Liver (tissue), 9 donors: ENCODE measurements around the gene GSAP. TPM values are rescaled to one million over a fixed set of nuclear protein-coding genes. Genes with fewer than 3 reads are reported as not detected.

ENCODE experiments used
- DNase-seq: peaks from one replicate; pipeline ENCODE4 v3.0.0-alpha.2; 2017; ENCODE audit warnings: low spot score
- H3K27ac ChIP-seq, 2 donors: one replicate each; pipeline ENCODE4 v1.7.0; 2013; ENCODE audit warnings: inconsistent platforms in 2 of 2, low read length in 2 of 2, control low read depth in 1 of 2, low read depth in 1 of 2, mild to moderate bottlenecking in 1 of 2
- H3K27me3 ChIP-seq, 4 donors: one replicate each; pipeline versions ENCODE4 v1.6.1 to v1.7.0; 2013; ENCODE audit warnings: low read length in 3 of 4, inconsistent platforms in 1 of 4, mild to moderate bottlenecking in 1 of 4, moderate library complexity in 1 of 4; ENCODE audit not compliant: control insufficient read depth in 4 of 4, insufficient read depth in 4 of 4
- H3K36me3 ChIP-seq, 4 donors: one replicate each; pipeline versions ENCODE4 v1.6.1 to v1.7.0; 2013; ENCODE audit warnings: low read length in 3 of 4, mild to moderate bottlenecking in 3 of 4, low read depth in 1 of 4, moderate library complexity in 1 of 4; ENCODE audit not compliant: control insufficient read depth in 4 of 4, insufficient read depth in 3 of 4
- H3K4me1 ChIP-seq, 4 donors: one replicate each; pipeline versions ENCODE4 v1.6.1 to v1.7.0; 2013; ENCODE audit warnings: low read length in 3 of 4, mild to moderate bottlenecking in 3 of 4, moderate library complexity in 1 of 4; ENCODE audit not compliant: control insufficient read depth in 4 of 4, insufficient read depth in 4 of 4
- H3K4me3 ChIP-seq, 3 donors: one replicate each; pipeline versions ENCODE4 v1.6.1 to v1.7.0; 2013; ENCODE audit warnings: low read length in 3 of 3, control low read depth in 1 of 3, low read depth in 1 of 3, mild to moderate bottlenecking in 1 of 3
- H3K9ac ChIP-seq, 2 donors: one replicate each; pipeline ENCODE4 v1.7.0; 2013; ENCODE audit warnings: low read length in 2 of 2, mild to moderate bottlenecking in 2 of 2, moderate library complexity in 2 of 2, control low read depth in 1 of 2, low read depth in 1 of 2
- H3K9me3 ChIP-seq, 4 donors: one replicate each; pipeline versions ENCODE4 v1.6.1 to v1.7.0; 2013; ENCODE audit warnings: low read length in 3 of 4; ENCODE audit not compliant: control insufficient read depth in 4 of 4
- CTCF ChIP-seq: fragments of 150-350 bp; IDR thresholded peaks from 2 replicates; pipeline ENCODE4 v1.5.1; 2017; ENCODE audit warnings: improper control_type of control experiment, low read depth, low read length; ENCODE audit not compliant: missing input control
- EGR1 ChIP-seq, 2 donors: IDR thresholded peaks; 2 replicates each; pipeline ENCODE4 v1.6.1; 2016 to 2018; ENCODE audit warnings: antibody characterized with exemption in 2 of 2, low read depth in 2 of 2
- FOXA1 ChIP-seq: IDR thresholded peaks from 2 replicates; pipeline ENCODE4 v1.6.1; 2016; ENCODE audit warnings: antibody characterized with exemption
- FOXA2 ChIP-seq: IDR thresholded peaks from 2 replicates; pipeline ENCODE4 v1.6.1; 2016; ENCODE audit warnings: antibody characterized with exemption
- GABPA ChIP-seq, 2 donors: IDR thresholded peaks in 1 of 2; conservative IDR thresholded peaks in 1 of 2; 2 replicates each; pipeline ENCODE4 v1.6.1; 2016; ENCODE audit warnings: antibody characterized with exemption in 2 of 2, mild to moderate bottlenecking in 1 of 2, moderate library complexity in 1 of 2
- HNF4A ChIP-seq, 2 donors: conservative IDR thresholded peaks; 2 replicates each; pipeline ENCODE4 v1.6.1; 2016; ENCODE audit warnings: antibody characterized with exemption in 2 of 2, mild to moderate bottlenecking in 2 of 2
- HNF4G ChIP-seq: IDR thresholded peaks from 2 replicates; pipeline ENCODE4 v1.6.1; 2016; ENCODE audit warnings: antibody characterized with exemption
- JUND ChIP-seq, 2 donors: IDR thresholded peaks; 2 replicates each; pipeline ENCODE4 v1.6.1; 2016; ENCODE audit warnings: antibody characterized with exemption in 2 of 2
- MAX ChIP-seq: IDR thresholded peaks from 2 replicates; pipeline ENCODE4 v1.6.1; 2016; ENCODE audit warnings: antibody characterized with exemption
- NR2F2 ChIP-seq: IDR thresholded peaks from 2 replicates; pipeline ENCODE4 v1.6.1; 2016; ENCODE audit warnings: antibody characterized with exemption
- RAD21 ChIP-seq, 2 donors: IDR thresholded peaks; 2 replicates each; pipeline ENCODE4 v1.6.1; 2016; ENCODE audit warnings: antibody characterized with exemption in 2 of 2, mild to moderate bottlenecking in 2 of 2
- REST ChIP-seq: IDR thresholded peaks from 2 replicates; pipeline ENCODE4 v1.6.1; 2016; ENCODE audit warnings: antibody characterized with exemption, mild to moderate bottlenecking
- RXRA ChIP-seq, 2 donors: IDR thresholded peaks; 2 replicates each; pipeline ENCODE4 v1.6.1; 2017 to 2018; ENCODE audit warnings: antibody characterized with exemption in 2 of 2, mild to moderate bottlenecking in 1 of 2
- SP1 ChIP-seq: IDR thresholded peaks from 2 replicates; pipeline ENCODE4 v1.6.1; 2018; ENCODE audit warnings: antibody characterized with exemption, mild to moderate bottlenecking
- TAF1 ChIP-seq: conservative IDR thresholded peaks from 2 replicates; pipeline ENCODE4 v1.6.1; 2016; ENCODE audit warnings: antibody characterized with exemption, mild to moderate bottlenecking
- YY1 ChIP-seq: IDR thresholded peaks from 2 replicates; pipeline ENCODE4 v1.6.1; 2016; ENCODE audit warnings: antibody characterized with exemption, mild to moderate bottlenecking
- ZBTB33 ChIP-seq: IDR thresholded peaks from 2 replicates; pipeline ENCODE4 v1.6.1; 2016; ENCODE audit warnings: antibody characterized with exemption
- WGBS: extraction: QIAGEN DNeasy Blood & Tissue Kit; methylation state at CpG from one replicate; pipeline ENCODE4 v1.1.7; 2013; 5-methylcytosine and 5-hydroxymethylcytosine counted together
- polyA plus RNA-seq, 2 donors: library from polyadenylated mRNA; stranded (reverse) in 1 of 2; unstranded in 1 of 2; fragments of 200-250 nt in 1 of 2; fragments of >200 nt in 1 of 2; fragmentation: Nextera tagmentation in 1 of 2; extraction: Ambion mirVana in 1 of 2; gene quantifications; one replicate each; pipeline versions ENCODE4 v1.2.1 to v1.2.3, GENCODE V29; 2013 to 2015
- total RNA-seq, 2 donors: library from RNA; depleted of rRNA; stranded (reverse); fragments of >200 nt; gene quantifications; one replicate each; pipeline ENCODE4 v1.2.3, GENCODE V29; 2014
- donor health status: healthy.
- donor health status: healthy.
- donor health status: healthy.
- donor health status: healthy.
- donor health status: healthy.

GSAP gene
- total and polyA plus RNA-seq, 4 donors: 4.1 to 30.9 (median 17.7) TPM

- H3K27ac ChIP-seq: no peak overlapping the region
- no peak overlapping the region for H3K9ac ChIP-seq
- WGBS: 87% methylated on average over 2 of the region's 2 CpGs
- H3K9me3 ChIP-seq: no peaks in the 10 kb centered on the region
- TF ChIP-seq TAF1 (no peak), JUND (IDR thresholded peaks at IDR 0.05) (no peak), REST (no peak), EGR1 (IDR thresholded peaks at IDR 0.05; ENCODE audit: low read depth in 2 of 2) (no peak), SP1 (no peak), HNF4G (no peak), GABPA (IDR thresholded peaks at IDR 0.05 in 1 of 2, conservative IDR thresholded peaks at IDR 0.05 in 1 of 2) (no peak), MAX (no peak), RXRA (IDR thresholded peaks at IDR 0.05) (no peak), YY1 (no peak), FOXA2 (no peak), NR2F2 (no peak), FOXA1 (no peak), RAD21 (IDR thresholded peaks at IDR 0.05) (no peak), ZBTB33 (no peak), CTCF (no peak)
- H3K36me3 ChIP-seq: no peaks in the 10 kb centered on the region
- peaks cover 0 to 11% (median 2%) of the 10 kb centered on the region in 4 donors for H3K4me1 ChIP-seq
- no peaks in the 10 kb centered on the region for H3K27me3 ChIP-seq
- no peak for DNase-seq
- no peak overlapping the region for H3K4me3 ChIP-seq
Observed at GRCh38 chr7:77266291-77266794, 149.8 kb downstream of the GSAP start.

DNA sequence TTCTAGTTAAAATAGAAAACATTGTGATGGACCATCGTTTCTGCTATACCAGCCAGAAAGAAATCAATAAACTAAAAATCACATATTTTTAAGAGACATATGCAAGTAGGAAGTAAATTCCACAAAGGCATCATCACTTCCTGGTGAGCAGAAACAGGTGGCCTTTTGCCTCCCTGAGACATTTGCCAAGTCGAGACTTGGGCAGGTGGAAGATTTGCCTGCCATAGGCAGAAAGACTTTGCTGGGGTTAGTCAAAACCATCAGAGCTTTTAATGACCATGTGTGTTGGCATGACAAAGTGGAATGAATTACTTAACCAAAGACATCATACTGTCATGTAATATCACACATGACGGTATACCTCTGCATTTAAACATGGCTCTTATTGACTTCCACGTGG is 150.5 kb downstream of the GSAP start:
- 86% methylated on average over 4 of the region's 4 CpGs for WGBS
- DNase-seq: no peak
- no peak overlapping the region for H3K4me3 ChIP-seq

More for the DNA sequence above, 150.5 kb downstream of the GSAP start:
- Histone ChIP-seq H3K9ac (no peak overlapping the region), H3K27me3 (no peaks in the 10 kb centered on the region), H3K27ac (no peak overlapping the region), H3K4me1 (peaks cover 0 to 11% (median 2%) of the 10 kb centered on the region in 4 donors), H3K36me3 (no peaks in the 10 kb centered on the region), H3K9me3 (no peaks in the 10 kb centered on the region)
- no peak for TF ChIP-seq HNF4A (conservative IDR thresholded peaks at IDR 0.05)
- TF ChIP-seq EGR1 (IDR thresholded peaks at IDR 0.05; ENCODE audit: low read depth in 2 of 2): no peak
- TF ChIP-seq YY1: no peak
